Measurements from ENCODE around the gene THAP7. TPM values are rescaled to one million over a fixed set of nuclear protein-coding genes. Genes with fewer than 3 reads are reported as not detected.
A peak's percentile ranks its signal among the peaks of the same experiment; 100 is the strongest.

The THAP7 gene
- total RNA-seq, 1 experiment from 2014 or later = 19.3 TPM

DNA sequence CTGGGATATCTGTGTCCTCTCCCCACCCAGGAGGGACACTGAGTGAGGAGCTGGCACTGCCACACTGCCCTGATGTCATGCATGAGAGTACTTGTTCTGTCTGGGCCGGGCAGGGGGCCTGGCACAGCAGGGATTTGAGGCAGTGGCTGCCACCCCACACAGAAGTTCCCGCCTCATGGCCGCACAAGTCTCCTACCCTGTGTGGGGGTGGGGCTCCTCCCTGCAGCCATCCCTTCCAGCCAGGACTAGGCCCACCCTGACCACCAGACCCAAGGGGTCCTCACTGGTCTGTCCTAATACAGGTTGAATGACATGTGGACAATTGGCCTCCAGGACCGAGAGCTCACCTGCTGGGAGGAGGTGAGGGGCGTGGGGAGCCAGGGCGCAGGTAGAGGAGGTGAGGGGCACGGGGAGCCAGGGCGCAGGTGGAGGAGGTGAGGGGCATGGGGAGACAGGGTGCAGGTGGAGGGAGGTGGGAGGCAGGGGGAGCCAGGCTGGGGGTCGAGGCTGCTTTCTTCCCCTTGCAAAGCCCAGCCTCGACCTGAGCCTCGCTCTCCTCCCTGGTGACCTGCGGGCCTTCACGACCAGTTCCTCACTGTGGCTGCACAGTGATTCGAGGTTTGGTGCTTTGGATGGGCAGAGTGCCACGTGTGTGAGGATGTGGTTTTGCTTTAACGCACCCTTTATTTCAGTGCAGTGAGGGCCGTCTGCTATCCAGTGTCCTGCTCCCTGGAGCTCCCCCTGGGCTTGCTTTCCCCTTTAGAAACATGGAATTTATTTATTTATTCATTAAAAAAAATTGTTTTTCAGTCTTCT is 12.4 kb downstream of the THAP7 start:
- CTCF ChIA-PET = interaction anchor here (0.7 to 2.6 kb wide), 3 partner anchors 28 to 104 kb away, joined by 3 to 8 read pairs (median 3); no protein-coding TSS in a partner anchor
- Mint-ChIP-seq H3K4me3 (no peak overlapping the region), H3K36me3 (peaks cover 13% of the 10 kb centered on the region), H3K9me3 (no peaks in the 10 kb centered on the region), H3K4me1 (no peaks in the 10 kb centered on the region), H3K27ac (no peak overlapping the region), H3K27me3 (ENCODE audit: low read depth) (no peaks in the 10 kb centered on the region)
- DNase-seq (ENCODE audit: low spot score) (no peak), ATAC-seq (no peak)
- TF ChIP-seq, protein P1, sequence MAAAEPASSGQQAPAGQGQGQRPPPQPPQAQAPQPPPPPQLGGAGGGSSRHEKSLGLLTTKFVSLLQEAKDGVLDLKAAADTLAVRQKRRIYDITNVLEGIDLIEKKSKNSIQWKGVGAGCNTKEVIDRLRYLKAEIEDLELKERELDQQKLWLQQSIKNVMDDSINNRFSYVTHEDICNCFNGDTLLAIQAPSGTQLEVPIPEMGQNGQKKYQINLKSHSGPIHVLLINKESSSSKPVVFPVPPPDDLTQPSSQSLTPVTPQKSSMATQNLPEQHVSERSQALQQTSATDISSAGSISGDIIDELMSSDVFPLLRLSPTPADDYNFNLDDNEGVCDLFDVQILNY (CRISPR knock-in tag; IDR thresholded peaks at IDR 0.05) = no peak
- no peak for TF ChIP-seq TEAD1 (CRISPR knock-in tag; IDR thresholded peaks at IDR 0.05)
- TF ChIP-seq RORB (CRISPR knock-in tag; IDR thresholded peaks at IDR 0.05) = no peak
- no peak for TF ChIP-seq TP53 (CRISPR knock-in tag; IDR thresholded peaks at IDR 0.05)
- POLR2A ChIA-PET = interaction anchor here (0.9 kb wide), 1 partner anchor 10 kb away, joined by 3 read pairs; no protein-coding TSS in a partner anchor

DNA sequence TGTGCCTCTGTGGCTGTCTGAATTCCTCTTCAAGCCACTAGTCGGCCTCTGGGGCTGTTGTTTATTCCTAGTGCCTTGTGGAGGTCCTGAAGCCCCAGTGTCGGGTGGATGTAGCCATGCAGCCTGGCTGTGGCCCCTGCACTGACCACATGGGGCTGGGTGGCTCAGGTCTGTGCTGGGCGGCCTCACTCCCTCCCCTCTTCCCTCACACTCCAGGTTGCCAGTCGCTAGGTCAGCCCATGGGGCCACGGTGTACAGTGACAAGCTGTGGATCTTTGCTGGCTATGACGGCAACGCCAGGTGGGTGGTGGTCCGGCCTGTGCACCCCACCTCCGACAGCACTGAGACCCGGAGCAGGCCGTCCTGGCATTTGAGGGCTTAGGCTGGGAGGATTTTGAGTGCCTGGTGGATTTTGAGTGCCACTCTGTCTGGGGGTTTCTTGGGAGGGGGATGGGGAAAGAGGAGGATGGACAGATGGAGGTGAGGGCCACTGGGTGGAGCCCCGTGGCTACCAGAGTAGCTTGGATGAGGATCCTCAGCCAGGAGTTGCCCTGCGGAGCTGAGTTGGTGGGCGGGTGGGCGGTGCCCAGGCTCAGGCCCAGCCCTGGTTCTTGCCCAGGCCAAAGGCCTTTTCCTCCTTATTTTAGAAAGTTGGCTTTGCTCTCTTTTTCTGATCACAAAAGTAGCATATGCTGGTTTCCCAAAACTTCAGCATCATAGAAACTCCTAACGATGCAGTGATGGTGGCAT is 13.2 kb downstream of the THAP7 start:
- Mint-ChIP-seq H3K4me1 (no peaks in the 10 kb centered on the region), H3K27ac (no peak overlapping the region), H3K4me3 (no peak overlapping the region), H3K27me3 (ENCODE audit: low read depth) (no peaks in the 10 kb centered on the region; the same call in 1 of the 2 replicates), H3K36me3 (peaks cover 18% of the 10 kb centered on the region), H3K9me3 (no peaks in the 10 kb centered on the region)
- TF ChIP-seq GTF2I (CRISPR knock-in tag; conservative IDR thresholded peaks at IDR 0.05) = no peak
- no peak for TF ChIP-seq CREB1 (CRISPR knock-in tag; IDR thresholded peaks at IDR 0.05)
- TF ChIP-seq RORB (CRISPR knock-in tag; IDR thresholded peaks at IDR 0.05) = no peak
- TF ChIP-seq ATF1 (CRISPR knock-in tag; IDR thresholded peaks at IDR 0.05) = no peak
- TF ChIP-seq ZNF219 (CRISPR knock-in tag; IDR thresholded peaks at IDR 0.05; ENCODE audit: borderline replicate concordance) = no peak
- no peak for TF ChIP-seq ZNF425 (CRISPR knock-in tag; conservative IDR thresholded peaks at IDR 0.05)
- TF ChIP-seq, protein P2, sequence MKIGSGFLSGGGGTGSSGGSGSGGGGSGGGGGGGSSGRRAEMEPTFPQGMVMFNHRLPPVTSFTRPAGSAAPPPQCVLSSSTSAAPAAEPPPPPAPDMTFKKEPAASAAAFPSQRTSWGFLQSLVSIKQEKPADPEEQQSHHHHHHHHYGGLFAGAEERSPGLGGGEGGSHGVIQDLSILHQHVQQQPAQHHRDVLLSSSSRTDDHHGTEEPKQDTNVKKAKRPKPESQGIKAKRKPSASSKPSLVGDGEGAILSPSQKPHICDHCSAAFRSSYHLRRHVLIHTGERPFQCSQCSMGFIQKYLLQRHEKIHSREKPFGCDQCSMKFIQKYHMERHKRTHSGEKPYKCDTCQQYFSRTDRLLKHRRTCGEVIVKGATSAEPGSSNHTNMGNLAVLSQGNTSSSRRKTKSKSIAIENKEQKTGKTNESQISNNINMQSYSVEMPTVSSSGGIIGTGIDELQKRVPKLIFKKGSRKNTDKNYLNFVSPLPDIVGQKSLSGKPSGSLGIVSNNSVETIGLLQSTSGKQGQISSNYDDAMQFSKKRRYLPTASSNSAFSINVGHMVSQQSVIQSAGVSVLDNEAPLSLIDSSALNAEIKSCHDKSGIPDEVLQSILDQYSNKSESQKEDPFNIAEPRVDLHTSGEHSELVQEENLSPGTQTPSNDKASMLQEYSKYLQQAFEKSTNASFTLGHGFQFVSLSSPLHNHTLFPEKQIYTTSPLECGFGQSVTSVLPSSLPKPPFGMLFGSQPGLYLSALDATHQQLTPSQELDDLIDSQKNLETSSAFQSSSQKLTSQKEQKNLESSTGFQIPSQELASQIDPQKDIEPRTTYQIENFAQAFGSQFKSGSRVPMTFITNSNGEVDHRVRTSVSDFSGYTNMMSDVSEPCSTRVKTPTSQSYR (CRISPR knock-in tag; IDR thresholded peaks at IDR 0.05) = no peak
- TF ChIP-seq, protein P3, sequence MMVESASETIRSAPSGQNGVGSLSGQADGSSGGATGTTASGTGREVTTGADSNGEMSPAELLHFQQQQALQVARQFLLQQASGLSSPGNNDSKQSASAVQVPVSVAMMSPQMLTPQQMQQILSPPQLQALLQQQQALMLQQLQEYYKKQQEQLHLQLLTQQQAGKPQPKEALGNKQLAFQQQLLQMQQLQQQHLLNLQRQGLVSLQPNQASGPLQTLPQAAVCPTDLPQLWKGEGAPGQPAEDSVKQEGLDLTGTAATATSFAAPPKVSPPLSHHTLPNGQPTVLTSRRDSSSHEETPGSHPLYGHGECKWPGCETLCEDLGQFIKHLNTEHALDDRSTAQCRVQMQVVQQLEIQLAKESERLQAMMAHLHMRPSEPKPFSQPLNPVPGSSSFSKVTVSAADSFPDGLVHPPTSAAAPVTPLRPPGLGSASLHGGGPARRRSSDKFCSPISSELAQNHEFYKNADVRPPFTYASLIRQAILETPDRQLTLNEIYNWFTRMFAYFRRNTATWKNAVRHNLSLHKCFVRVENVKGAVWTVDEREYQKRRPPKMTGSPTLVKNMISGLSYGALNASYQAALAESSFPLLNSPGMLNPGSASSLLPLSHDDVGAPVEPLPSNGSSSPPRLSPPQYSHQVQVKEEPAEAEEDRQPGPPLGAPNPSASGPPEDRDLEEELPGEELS (CRISPR knock-in tag; IDR thresholded peaks at IDR 0.05) = no peak
- TF ChIP-seq GABPB1 (CRISPR knock-in tag; IDR thresholded peaks at IDR 0.05) = no peak
- TF ChIP-seq, protein P1 (CRISPR knock-in tag; IDR thresholded peaks at IDR 0.05) = no peak
- TF ChIP-seq STAT6 (CRISPR knock-in tag; conservative IDR thresholded peaks at IDR 0.05; ENCODE audit: low read depth) = no peak
- no peak for TF ChIP-seq CREM (CRISPR knock-in tag; IDR thresholded peaks at IDR 0.05)
- TF ChIP-seq SMAD4 (CRISPR knock-in tag; IDR thresholded peaks at IDR 0.05) = no peak
- TF ChIP-seq ZNF232 (CRISPR knock-in tag; IDR thresholded peaks at IDR 0.05) = no peak
- no peak for TF ChIP-seq TP53 (CRISPR knock-in tag; IDR thresholded peaks at IDR 0.05)
- TF ChIP-seq, protein P4, sequence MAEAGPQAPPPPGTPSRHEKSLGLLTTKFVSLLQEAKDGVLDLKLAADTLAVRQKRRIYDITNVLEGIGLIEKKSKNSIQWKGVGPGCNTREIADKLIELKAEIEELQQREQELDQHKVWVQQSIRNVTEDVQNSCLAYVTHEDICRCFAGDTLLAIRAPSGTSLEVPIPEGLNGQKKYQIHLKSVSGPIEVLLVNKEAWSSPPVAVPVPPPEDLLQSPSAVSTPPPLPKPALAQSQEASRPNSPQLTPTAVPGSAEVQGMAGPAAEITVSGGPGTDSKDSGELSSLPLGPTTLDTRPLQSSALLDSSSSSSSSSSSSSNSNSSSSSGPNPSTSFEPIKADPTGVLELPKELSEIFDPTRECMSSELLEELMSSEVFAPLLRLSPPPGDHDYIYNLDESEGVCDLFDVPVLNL (CRISPR knock-in tag; IDR thresholded peaks at IDR 0.05; ENCODE audit: borderline replicate concordance, low read depth) = no peak
- ChIA-PET CTCF (interaction anchor here (0.7 to 2.6 kb wide), 3 partner anchors 28 to 103 kb away, joined by 3 to 8 read pairs (median 3); no protein-coding TSS in a partner anchor), POLR2A (no interaction called here)
- ATAC-seq (peak; percentile 64), DNase-seq (ENCODE audit: low spot score) (no peak)

Measured in WTC11 (cell line).